AG08396 (cell line): ENCODE data around the gene RASGRF2.
"Not testable (repeated sequence)": the region's sequence is repeated elsewhere in the genome, so short reads cannot be mapped to it uniquely, and the experiment has no call there.

ENCODE experiments used
- DNase-seq: peaks from one replicate; pipeline ENCODE4 v3.0.0; 2012; ENCODE audit warnings: low spot score, mixed read lengths

Gene RASGRF2

DNA sequence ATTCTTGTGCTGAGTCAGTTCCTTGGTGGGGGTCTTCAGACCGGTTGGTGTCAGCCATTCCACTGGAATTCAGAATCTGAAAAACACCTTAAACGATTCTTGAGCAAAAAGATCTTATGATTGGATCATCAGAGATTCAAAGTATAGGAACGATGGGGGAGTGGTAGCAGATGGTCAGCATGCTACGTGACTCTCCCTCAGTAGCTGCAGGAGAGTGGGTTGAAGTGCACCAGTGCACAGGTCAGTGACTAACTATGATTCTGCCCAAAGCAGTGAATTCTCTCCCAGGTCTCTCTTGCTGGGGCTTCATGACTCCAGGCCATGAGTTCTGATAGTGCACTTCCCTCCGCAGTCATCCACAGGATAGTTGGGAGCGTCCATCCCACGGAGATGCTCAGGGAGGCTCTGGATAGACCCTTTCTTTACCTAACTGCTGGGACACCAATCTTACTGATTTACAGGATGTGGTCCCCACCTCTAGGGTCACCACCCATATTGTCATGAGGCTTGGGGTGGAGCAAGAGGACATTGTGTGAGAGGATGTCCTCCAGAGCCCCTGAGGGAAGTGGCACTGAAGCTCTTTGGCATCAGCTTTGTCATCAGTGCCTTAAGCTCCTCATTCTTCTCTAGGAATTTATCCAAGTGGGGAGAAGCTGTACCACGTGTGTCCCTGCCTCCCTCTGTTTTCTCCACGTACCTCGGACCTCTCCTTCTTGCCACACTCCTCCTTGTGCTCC, 62.0 kb downstream of the RASGRF2 start:
- no peak for DNase-seq

DNA sequence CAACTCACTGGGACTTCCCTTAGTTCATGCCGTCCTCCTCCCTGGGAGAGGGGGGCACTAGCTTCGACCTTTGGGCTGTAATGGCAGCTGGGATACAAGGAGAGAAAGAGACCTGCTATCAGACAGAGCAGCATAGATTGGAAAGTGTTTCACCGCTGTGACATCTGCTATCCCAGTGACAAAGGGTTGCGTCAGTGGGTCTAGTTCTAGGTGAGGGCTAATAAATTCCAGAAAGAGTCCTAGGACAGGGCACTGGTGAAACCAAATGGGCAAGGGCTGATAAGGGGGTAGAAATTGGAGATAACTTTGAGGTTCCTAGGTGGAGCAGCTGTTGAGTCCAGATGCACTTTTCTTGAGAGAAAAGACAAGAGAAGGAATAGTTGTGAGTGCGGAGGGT, 62.5 kb downstream of the RASGRF2 start:
- no peak for DNase-seq

DNA sequence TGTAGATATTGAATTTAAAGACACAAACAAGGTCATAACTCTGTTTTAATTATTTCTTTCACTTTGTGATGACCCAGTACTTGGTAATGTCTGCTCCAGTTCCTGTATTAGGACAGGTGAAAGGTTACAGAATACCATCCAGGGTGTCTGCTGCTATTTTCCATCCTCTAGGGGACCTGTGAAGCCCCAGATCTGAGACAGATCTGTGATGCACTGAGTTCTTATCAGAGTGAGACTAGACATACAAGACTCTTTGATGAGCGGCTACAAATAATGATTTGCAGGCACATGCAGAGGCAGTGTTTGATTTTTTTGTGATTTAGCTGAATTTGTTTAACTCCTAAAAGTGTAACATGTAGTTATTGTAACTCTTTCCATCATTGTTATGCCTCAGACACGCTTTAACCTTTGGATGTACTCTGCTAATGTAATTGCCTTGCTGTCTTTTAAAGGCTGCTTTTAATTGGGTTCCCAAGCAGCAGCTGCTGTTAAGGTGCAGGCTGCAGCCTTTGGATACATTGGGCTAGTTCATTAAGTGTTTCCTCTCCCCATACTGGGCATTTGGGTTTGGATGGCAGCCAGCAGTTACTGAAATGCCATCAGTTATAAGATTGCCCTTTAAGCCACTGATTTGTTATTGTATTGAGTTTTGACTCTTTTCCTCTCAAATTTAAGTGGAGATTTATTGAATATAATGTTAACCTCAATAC, 63.3 kb downstream of the RASGRF2 start:
- no peak for DNase-seq

DNA sequence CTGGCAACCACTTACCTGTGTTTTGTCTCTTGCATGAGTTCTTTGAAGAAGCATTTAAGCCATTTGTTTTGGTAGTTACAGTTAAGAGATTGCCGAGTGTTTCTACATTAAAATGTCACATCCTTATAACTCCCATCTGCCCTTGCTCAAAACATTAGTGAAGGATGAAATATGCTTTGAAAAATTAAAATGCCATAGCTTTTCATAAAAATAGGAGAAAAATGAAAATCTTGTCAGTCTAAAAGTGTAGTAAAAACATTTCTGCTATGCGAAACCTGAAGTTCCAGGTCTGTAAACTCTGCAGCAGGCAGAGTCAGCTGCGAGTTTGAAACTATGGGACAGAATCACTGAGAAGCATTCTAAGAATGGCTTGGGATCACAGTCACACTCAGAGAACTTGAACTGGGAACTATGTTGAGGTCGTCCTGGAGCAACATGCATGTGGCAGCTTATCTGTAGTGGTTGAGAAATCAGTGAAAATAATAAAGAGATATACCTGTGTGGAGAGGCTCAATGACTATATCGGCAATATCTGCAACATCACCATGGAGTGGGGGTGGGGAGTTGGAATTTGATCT, 67.4 kb downstream of the RASGRF2 start:
- DNase-seq, result no peak

DNA sequence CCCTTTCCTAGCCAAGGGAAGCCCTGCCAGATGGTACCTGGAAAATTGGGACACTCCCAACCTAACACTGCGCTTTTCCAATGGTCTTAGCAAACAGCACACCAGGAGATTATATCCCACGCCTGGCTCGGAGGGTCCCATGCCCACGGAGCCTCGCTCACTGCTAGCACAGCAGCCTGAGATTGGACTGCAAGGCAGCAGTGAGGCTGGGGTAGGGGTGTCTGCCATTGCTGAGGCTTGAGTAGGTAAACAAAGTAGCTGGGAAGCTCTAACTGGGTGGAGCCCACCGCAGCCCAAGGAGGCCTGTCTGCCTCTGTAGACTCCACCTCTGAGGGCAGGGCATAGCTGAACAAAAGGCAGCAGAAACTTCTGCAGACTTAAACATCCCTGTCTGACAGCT, 68.7 kb downstream of the RASGRF2 start:
- DNase-seq, result not testable (repeated sequence)

DNA sequence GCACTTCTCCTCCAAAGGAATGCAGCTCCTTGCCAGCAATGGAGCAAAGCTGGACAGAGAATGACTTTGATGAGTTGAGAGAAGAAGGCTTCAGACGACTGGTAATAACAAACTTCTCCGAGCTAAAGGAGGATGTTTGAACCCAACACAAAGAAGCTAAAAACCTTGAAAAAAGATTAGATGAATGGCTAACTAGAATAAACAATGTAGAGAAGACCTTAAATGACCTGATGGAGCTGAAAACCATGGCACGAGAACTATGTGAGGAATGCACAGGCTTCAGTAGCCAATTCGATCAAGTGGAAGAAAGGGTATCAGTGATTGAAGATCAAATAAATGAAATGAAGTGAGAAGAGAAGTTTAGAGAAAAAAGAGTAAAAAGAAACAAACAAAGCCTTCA, 69.6 kb downstream of the RASGRF2 start:
- not testable (repeated sequence) for DNase-seq

DNA sequence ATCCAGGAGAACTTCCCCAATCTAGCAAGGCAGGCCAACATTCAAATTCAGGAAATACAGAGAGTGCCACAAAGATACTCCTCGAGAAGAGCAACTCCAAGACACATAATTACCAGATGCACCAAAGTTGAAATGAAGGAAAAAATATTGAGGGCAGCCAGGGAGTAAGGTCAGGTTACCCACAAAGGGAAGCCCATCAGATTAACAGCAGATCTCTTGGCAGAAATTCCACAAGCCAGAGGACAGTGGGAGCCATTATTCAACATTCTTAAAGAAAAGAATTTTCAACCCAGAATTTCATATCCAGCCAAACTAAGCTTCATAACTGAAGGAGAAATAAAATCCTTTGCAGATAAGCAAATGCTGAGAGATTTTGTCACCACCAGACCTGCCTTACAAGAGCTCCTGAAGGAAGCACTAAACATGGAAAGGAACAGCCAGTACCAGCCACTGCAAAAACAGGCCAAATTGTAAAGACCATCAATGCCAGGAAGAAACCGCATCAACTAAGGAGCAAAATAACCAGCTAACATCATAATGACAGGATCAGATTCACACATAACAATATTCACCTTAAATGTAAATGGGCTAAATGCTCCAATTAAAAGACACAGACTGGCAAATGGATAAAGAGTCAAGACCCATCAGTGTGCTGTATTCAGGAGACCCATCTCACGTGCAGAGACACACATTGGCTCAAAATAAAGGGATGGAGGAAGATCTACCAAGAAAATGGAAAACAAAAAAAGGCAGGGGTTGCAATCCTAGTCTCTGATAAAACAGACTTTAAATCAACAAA, 70.3 kb downstream of the RASGRF2 start:
- not testable (repeated sequence) for DNase-seq

DNA sequence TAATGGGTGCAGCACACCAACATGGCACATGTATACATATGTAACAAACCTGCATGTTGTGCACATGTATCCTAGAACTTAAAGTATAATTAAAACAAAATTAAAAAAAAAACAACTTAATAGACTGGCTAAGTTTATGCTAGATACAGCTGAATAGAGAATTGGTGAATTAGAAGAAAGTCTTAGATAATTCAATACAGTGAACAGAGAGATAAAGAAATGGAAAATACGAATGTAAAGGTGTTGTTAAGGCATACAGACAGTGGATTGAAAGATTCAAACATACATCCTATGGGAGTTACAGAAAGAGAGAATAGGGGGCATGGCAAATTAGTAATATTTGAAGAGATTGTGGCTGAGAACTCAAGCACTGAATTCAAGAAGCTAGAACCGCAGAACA, 75.4 kb downstream of the RASGRF2 start:
- no peak for DNase-seq

DNA sequence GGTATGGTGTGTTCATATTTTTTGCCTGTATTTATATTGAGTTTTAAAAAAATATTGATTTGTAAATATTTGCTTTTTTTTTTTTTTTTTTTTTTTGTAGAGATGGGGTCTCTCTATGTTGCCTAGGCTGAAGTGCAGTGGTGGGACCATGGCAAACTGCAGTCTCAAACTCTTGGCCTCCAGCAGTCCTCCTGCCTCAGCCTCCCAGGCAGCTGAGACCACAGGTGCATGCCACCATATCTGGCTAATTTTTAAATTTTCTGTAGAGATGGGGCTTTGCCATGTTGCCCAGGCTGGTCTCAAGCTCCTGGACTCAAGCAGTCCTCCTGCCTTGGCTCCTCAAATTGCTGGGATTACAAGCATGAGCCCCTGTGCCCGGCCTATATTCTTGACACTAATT, 78.3 kb downstream of the RASGRF2 start:
- no peak for DNase-seq

DNA sequence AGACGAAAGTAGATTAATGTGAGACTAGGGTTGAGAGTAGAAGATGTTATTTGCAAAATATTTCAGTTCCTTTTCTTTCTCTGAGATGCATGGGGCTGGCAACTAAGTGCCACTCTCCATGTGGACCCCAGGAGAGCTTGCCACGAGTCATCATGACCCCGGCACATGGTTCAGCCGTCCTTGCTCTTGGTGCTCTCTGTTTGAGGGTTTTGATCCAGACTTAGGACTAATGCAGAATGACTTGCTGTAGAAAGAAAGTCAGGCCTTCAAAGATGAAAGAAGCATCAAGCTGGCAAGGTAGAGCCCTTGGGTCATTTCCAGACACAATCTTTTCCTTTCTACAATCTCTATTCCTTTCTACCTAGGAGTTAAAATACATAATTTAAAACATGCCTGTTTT, 84.7 kb downstream of the RASGRF2 start:
- no peak for DNase-seq

DNA sequence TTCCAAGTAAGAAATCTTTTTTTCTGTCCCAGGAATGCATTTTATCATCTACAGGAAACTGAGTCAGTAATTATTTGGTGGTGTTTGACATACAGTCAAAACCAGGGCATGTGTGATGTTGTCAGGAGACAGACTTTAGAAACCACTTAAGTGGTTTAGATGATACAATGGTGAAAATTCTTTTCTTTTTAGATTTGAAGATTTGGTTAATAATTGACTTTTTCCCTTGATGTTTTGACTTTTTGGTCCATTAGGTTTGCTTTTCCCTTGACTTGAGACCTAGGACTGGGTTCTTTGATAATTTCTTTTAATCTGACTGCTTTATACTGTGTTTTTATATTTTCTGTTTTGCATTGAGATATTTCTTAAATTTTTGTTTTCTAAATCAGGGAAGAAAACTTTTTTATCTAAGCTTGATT, 85.2 kb downstream of the RASGRF2 start:
- DNase-seq, result no peak

DNA sequence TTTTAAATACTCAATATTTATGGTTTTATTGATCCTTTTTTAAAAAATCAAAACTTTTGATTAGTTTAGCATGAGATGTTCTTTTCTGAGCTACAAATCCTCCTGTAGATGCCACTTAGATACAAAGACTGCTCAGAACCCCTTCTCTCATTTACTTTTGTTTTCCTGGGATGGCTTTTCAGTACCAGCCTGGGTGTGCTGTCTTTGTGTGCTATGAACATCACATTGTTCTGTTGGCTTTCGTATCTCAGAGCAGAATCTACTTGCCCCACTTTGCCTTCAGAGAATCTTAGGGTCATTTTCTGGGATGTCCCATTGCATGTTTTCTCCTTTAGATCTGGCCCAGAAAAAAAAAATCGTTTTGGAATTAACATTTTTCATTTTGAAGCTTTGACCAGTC, 85.9 kb downstream of the RASGRF2 start:
- no peak for DNase-seq

DNA sequence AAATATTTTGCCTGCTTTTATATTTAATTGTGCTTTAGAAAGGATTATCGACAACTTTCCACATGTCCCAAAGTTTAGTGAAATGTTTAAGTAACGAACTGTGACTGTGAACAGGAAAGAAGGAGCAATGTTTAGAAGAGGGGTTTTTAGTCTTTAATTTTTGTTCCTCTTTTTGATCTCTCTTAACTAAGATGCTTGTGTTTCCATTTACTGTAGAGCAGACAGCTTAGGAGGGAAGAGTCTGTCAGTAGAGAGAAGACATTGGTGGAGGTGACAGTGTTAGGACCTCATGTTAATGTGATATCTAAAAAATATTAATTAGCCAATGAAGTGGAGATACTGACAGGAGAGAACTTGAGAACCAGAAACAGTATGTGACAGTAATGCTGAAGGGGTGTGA, 92.2 kb downstream of the RASGRF2 start:
- no peak for DNase-seq

DNA sequence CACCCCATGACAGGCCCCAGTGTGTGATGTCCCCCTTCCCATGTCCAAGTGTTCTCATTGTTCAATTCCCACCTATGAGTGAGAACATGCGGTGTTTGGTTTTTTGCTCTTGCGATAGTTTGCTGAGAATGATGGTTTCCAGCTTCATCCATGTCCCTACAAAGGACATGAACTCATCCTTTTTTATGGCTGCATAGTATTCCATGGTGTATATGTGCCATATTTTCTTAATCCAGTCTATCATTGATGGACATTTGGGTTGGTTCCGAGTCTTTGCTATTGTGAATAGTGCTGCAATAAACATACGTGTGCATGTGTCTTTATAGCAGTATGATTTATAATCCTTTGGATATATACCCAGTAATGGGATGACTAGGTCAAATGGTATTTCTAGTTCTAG, 93.1 kb downstream of the RASGRF2 start:
- not testable (repeated sequence) for DNase-seq

DNA sequence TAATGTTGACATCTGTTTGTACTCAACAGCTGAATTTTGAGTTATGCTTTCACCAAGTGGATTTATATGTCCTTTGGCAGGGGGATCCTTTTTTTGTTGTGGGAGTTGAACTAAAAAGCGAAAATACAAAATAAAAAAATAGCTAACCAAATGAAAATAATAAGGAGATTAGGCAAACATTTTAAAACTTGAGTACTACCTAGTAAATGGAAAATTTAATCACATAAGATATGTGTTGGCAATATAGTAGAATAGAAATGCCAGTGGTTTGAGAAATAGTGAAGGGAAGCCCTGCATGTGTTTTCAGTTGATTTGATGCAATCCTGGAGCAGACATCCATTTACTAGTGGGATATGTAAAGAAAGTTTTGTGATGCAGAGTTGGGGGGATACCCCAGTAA, 98.0 kb downstream of the RASGRF2 start:
- DNase-seq, result no peak

DNA sequence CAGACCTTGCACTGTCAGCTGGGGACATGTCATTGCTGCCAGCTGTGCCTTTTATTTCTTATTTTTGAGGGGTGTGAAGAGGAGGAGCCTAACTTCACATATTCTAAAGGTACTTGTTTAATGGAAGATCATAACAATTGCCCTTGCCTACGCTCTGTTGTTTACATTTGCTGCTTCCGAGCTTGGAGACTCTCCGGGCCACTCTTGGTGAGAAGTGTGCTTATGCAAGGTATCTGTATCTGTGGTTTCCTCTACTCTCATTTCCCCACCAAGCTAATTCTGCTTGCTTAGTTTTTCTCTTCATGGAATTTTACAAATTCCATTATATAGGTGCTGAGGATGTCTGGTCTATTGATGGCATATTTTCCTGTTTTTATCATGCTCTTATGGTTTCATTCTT, 105.3 kb downstream of the RASGRF2 start:
- no peak for DNase-seq

DNA sequence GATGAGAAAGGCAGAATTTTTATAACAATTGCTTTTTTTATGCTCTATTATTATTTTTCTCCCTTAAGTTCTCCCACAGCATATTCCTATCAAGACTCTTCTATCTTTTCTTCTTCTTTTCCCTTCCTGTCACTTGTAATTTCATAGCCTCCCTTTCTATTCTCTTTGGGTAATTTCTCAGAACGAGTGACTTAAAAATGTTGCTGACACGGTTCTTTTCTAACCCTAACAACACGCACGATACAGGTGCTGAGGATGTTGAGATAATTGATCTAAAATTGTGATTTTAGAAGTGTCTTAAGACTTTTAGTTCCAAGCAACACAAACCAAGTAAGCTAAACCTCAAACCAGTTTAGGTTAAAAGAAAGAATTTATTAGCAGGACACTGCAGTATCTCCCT, 105.9 kb downstream of the RASGRF2 start:
- no peak for DNase-seq

DNA sequence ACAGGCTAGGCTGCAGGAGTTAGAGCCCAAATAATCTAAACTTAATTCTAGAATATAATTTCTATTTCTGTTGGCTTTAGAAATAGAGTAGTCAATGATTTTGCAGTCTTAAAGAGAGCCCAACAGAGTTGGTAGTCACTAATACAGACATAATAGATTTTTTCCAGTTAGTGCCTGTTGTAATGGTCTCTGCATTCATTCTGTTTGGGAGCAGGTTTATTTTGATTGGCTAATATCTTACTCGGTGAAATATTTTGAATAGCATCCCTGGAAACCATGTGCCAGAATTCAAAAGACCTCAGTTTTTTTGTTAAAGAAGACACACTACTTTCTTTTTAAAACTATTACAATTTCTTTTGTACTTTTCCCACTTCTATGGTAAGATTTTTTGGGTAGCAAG, 107.2 kb downstream of the RASGRF2 start:
- DNase-seq, result no peak

DNA sequence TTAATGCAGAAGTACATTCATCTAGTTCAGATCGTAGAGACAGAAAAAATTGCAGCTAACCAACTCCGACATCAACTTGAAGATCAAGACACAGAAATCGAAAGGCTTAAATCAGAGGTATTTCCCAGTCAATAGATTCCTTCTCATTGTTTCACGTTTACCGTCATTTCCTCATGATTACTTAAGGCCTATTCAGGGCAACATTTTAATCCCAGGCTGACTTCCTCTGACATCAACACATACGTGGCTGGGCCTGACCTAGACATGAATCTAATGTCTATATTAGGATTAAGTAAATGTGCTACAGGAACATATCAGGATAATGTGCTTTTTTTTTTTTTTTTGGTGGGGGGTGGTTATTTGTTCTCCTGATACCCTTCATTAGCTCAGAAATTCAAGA, 107.9 kb downstream of the RASGRF2 start:
- DNase-seq, result no peak

DNA sequence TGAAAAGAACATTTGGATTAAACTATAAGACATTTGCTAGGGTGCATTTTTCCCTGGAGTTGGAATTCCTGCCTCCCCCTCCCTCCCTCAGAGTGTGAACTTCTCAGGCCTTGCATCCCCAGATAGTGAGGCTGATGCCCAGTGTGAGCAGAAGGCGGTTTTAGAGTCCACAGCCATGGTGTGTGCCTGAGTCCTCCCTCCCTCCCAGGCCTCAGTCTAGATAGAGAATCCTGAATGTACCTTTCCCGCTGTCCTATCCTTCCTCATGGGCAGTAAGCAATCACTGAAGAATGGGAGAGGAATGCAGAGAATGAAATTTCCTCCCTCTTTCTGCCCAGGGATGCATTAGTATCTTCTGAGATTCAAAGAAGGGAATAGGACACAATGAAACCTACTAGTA, 108.5 kb downstream of the RASGRF2 start:
- no peak for DNase-seq

DNA sequence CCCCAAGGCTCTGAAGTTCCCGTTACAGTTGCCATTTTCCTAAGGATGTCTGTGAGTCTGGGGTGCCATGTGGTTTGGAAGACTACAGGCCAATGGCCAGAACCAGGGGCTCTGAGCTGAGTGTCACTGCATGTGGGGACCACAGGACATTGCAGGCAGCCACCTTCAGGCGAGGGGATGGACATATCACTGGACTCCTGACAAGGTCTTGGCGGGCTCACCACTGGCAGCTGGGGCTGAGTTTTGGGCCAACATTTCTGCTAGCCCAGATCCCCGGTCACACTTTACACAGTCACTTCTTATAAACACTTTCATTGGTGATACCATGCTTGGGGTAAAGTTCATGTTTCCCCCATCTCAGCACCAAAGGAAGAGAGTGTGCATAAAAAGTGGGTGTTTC, 109.8 kb downstream of the RASGRF2 start:
- DNase-seq, result no peak

DNA sequence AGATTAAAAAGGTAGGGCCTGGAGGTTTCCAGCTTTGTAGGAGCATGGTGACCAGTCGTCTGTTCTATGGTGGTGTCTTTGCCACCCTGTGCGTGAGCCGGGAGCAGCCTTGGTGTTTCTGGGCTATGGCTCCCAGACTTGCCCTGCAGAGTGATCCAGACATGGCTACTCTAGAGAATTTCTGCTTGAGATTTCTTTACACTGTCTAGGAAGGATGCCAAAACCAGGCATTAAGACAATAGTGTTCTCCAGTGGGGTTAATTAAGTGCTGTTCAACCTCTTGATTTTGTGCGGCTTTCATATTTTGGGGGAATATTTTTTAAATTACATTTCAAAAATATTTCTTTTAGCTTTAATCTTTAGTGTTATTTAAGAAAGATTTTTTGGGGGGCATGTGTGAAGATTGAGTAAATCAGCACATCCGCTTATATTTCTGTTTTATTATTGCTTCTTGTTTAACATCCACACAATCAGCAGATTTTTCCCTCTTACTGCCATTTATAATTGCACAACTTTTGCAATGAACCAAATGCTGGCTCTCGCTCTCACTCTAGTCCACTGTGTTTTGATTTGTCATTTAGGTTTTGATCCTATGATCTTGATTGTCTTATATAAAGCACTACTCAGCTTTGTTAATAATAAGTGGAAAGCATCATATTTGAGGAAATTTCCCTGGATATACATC, 110.5 kb downstream of the RASGRF2 start:
- DNase-seq, result no peak
